Stomach (tissue), 4 donors: Measurements from ENCODE around the gene PLEKHA5.

Experiments used
- CTCF ChIP-seq, 7 experiments: fragments of 450-650 bp in 4 of 7; fragments of 200-600 bp in 3 of 7; sonication (generic) in 3 of 7; IDR thresholded peaks; one replicate each; pipeline ENCODE4 v1.5.1; 2016 to 2019; ENCODE audit warnings: antibody characterized with exemption in 7 of 7, control low read depth in 2 of 7, mild to moderate bottlenecking in 1 of 7
- POLR2A ChIP-seq, 4 donors: fragments of 450-650 bp; IDR thresholded peaks; one replicate each; pipeline ENCODE4 v1.6.1; 2016; ENCODE audit warnings: antibody characterized with exemption in 4 of 4, control low read depth in 2 of 4, mild to moderate bottlenecking in 1 of 4, moderate library complexity in 1 of 4

GRCh38 chr12:19211802-19212201, 82.3 kb downstream of the PLEKHA5 start:
- TF ChIP-seq CTCF (IDR thresholded peaks at IDR 0.05) (no peak), POLR2A (IDR thresholded peaks at IDR 0.05) (no peak)
